ENCODE results near the gene PLXNC1.
A peak's percentile ranks its signal among the peaks of the same experiment; 100 is the strongest.

PLXNC1 gene

DNA sequence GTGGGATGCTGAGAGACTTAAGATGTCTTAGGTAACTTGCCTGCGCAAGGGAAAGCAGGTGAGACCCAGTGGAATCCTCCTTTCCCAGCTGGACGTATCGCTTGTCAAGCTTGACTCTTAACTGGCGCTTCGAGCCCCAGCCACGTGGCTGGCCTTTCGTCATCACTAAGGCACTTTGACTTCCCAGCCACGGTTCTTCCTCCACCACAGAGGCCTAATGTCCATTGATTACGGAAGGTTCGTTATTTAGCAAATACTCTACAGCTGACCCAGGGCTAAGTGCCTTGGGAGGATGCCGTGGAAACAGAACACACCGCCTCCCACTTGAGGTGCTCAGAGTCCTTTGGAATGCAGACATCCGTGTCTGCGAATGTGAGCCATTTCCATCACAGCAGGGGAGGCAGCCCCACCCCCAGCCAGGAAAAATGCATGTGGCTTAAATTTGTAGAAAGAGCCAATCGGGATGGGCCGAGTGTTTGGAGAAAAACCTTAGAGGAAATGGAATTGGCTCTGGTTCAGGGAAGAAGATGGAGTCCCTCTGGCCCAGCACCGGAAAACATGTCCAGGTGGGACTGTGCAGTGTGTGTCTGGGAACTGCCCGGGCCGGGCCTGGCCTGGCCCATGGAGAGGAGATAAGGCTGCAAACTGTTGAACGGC is 115.7 kb downstream of the PLXNC1 start:
- Histone ChIP-seq H3K9me3 (no peaks in the 10 kb centered on the region), H3K27ac (no peak overlapping the region), H3K4me3 (no peak overlapping the region), H3K27me3 (no peaks in the 10 kb centered on the region), H3K36me3 (no peaks in the 10 kb centered on the region), H3K4me1 (peaks cover 0 to 18% (median 14%) of the 10 kb centered on the region in 4 donors)
- DNase-seq = no peak
- intact Hi-C loops (cut with DNase I; ENCODE audit: low total_unique reads) = loop anchor here (10.0 kb wide), 1 partner anchor 201 kb away; no protein-coding TSS in a partner anchor
- TF ChIP-seq, protein P1, sequence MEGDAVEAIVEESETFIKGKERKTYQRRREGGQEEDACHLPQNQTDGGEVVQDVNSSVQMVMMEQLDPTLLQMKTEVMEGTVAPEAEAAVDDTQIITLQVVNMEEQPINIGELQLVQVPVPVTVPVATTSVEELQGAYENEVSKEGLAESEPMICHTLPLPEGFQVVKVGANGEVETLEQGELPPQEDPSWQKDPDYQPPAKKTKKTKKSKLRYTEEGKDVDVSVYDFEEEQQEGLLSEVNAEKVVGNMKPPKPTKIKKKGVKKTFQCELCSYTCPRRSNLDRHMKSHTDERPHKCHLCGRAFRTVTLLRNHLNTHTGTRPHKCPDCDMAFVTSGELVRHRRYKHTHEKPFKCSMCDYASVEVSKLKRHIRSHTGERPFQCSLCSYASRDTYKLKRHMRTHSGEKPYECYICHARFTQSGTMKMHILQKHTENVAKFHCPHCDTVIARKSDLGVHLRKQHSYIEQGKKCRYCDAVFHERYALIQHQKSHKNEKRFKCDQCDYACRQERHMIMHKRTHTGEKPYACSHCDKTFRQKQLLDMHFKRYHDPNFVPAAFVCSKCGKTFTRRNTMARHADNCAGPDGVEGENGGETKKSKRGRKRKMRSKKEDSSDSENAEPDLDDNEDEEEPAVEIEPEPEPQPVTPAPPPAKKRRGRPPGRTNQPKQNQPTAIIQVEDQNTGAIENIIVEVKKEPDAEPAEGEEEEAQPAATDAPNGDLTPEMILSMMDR (IDR thresholded peaks at IDR 0.05) = no peak

DNA sequence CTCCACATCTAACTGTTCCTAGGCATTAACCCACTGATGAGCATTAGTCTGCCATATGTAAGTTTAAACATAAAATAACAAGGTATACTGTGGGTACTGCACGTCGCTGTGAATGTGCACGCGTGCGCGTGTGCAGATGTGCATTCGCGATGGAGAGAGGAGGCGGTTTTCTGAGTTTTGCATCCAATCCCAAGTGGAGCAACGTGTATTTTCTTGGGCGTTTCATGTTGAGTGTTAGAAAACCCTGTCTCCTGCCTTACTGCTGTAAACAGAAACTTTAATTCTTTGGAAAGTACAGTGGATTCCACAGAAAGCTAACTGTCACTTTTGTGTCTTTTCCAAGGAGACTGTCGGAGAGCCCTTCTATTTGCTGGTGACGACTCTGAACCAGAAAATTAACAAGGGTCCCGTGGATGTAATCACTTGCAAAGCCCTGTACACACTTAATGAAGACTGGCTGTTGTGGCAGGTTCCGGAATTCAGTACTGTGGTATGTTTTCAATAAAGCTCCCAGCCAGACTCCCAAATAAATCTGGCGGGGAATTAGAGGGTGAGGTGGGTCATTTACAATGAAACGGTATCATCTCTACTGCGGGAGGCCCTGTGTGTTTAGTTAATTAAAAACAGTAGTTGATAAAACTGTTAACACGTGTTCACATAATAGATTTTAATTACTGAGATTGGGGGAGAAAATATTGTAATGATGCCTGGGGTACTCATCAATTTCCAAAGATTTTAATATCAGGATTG is 116.5 kb downstream of the PLXNC1 start:
- H3K4me3 ChIP-seq = no peak overlapping the region
- intact Hi-C loops (cut with DNase I; ENCODE audit: low total_unique reads) = loop anchor here (10.0 kb wide), 1 partner anchor 200 kb away; no protein-coding TSS in a partner anchor
- no peak overlapping the region for H3K27ac ChIP-seq
- H3K27me3 ChIP-seq = no peaks in the 10 kb centered on the region
- TF ChIP-seq, protein P1 (IDR thresholded peaks at IDR 0.05) = no peak
- DNase-seq = no peak
- no peaks in the 10 kb centered on the region for H3K36me3 ChIP-seq
- peaks cover 0 to 18% (median 14%) of the 10 kb centered on the region in 4 donors for H3K4me1 ChIP-seq
- no peaks in the 10 kb centered on the region for H3K9me3 ChIP-seq

DNA sequence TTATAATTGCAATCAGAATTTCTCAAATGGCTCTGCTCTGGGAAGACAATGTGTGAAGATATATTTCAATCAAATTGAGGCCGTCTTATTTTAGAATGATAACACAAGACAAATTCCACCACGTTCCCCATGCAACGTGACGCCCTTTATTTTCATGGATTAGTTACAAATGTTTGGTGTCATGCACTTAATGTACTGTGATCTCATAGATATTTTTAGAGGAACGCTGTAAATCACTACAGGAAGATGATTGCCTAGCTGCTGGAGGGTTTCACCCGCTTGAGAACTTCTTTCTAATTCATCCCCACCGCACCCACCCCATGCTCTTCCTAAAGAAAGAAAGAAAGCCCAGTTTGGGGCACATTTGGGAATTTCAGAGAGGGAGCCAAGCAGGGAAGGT is 117.2 kb downstream of the PLXNC1 start:
- intact Hi-C loops (cut with DNase I; ENCODE audit: low total_unique reads) = loop anchor here (10.0 kb wide), 1 partner anchor 199 kb away; no protein-coding TSS in a partner anchor
- no peaks in the 10 kb centered on the region for H3K36me3 ChIP-seq
- no peaks in the 10 kb centered on the region for H3K9me3 ChIP-seq
- peak overlapping the region in 1 of 2 donors; percentile 18 for H3K27ac ChIP-seq
- peaks cover 0 to 18% (median 14%) of the 10 kb centered on the region in 4 donors for H3K4me1 ChIP-seq
- H3K27me3 ChIP-seq = no peaks in the 10 kb centered on the region
- no peak overlapping the region for H3K4me3 ChIP-seq
- TF ChIP-seq, protein P1 (IDR thresholded peaks at IDR 0.05) = no peak
- DNase-seq = no peak

DNA sequence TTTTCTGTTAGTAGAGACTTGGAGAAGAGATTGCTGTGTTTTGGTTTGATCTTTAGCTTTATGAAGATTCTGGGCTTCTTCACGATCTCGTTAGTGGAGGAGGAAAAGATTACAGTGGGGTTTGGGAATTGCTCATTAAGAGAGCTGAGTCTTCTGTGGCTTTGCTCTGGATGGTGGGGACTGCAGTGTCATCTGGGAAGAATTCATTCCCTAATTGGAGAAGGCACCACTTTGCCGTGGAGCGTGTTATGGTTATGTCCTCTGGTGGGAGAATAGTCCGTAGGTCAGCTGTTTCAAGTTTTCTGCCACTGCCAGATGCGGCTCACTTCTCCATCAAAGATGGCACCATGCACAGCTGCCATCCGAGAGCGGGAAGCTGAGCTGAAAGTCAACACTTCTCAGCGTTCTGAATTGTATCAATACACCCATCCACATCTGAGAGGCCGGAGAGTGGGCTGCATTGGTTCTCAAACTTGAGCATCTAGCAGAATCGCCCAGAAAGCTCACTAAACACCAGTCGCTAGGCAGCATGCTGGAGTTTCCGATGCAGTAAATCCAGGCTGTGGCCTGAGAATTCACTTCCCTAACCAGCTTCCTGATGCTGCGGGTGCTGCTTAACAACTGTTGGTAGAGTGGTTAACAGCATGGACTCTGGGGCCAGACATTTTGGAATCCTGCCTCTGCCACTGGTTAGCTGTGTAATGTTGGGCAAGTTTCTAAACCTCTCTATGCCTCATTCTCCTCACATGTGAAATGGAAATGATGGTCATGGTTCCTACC is 117.8 kb downstream of the PLXNC1 start:
- H3K27ac ChIP-seq = peak overlapping the region in 1 of 2 donors; percentile 43
- TF ChIP-seq, protein P1 (IDR thresholded peaks at IDR 0.05) = no peak
- H3K4me1 ChIP-seq = peaks cover 0 to 18% (median 14%) of the 10 kb centered on the region in 4 donors
- intact Hi-C loops (cut with DNase I; ENCODE audit: low total_unique reads) = loop anchor here (10.0 kb wide), 1 partner anchor 199 kb away; no protein-coding TSS in a partner anchor
- H3K27me3 ChIP-seq = no peaks in the 10 kb centered on the region
- DNase-seq = no peak
- no peaks in the 10 kb centered on the region for H3K9me3 ChIP-seq
- no peaks in the 10 kb centered on the region for H3K36me3 ChIP-seq
- no peak overlapping the region for H3K4me3 ChIP-seq

DNA sequence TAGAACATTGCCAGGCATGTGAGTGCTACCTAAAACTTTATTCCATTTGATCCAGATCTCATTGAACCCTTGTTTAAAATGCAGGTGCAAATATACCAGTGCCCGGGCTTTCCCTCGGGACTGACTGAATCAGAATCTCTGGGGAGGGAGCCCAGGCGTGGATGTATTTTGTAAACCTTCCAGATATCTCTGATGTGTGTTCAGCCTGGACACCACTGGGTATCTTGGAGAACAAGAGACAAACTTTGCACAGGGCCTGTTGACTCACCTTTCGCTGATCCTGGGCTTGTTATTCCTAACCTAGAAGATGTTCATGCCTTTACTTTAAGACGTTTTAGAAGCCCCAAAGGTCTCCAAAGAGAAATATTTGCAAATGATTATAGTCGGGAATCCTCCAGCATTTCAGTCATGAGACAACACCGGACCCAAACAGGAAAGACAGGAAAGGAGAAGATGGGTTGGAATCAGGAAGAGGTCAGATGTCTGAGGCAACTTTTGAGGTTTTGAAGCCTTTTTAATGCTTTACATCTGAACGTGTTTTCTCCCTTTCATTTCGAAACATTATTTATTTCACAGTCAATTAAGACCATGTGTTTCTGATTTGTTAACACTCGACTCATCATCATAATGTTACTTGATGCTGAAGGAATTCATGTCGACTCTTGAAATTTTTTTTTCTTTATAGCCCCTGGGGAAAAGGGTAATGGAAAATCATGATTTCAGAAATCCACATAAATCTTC is 118.6 kb downstream of the PLXNC1 start:
- no peaks in the 10 kb centered on the region for H3K27me3 ChIP-seq
- DNase-seq = no peak
- H3K4me1 ChIP-seq = peaks cover 0 to 14% (median 9%) of the 10 kb centered on the region in 4 donors
- intact Hi-C loops (cut with DNase I; ENCODE audit: low total_unique reads) = loop anchor here (10.0 kb wide), 1 partner anchor 198 kb away; no protein-coding TSS in a partner anchor
- H3K9me3 ChIP-seq = no peaks in the 10 kb centered on the region
- TF ChIP-seq, protein P1 (IDR thresholded peaks at IDR 0.05) = no peak
- no peaks in the 10 kb centered on the region for H3K36me3 ChIP-seq
- H3K27ac ChIP-seq = peak overlapping the region; percentile 6 to 43
- H3K4me3 ChIP-seq = no peak overlapping the region

Data from tibial artery (tissue), 4 donors.